A549 (cell line): ENCODE measurements around the gene SBF2. TPM values are rescaled to one million over a fixed set of nuclear protein-coding genes. Genes with fewer than 3 reads are reported as not detected.

ENCODE experiments used
- ATAC-seq, 2 experiments: fragments of 200-7000 bp in 1 of 2; fragments of >200 bp in 1 of 2; cut with Nextera tagmentation in 1 of 2; cut with Tn5 transposase in 1 of 2; 3 replicates each; pipeline versions ENCODE4 v1.8.0 to v1.9.1; 2018 to 2020; ENCODE audit warnings: mild to moderate bottlenecking in 1 of 2, moderate library complexity in 1 of 2
- CTCF ChIA-PET: fragments of 300-600 bp; sonication (Branson Sonifier 250); formaldehyde crosslinking; extraction: SDS; loops from one replicate; lab custom pipeline; 2021; ENCODE audit warnings: antibody characterized with exemption, inconsistent platforms; lab: Yijun Ruan, JAX
- POLR2A ChIA-PET: fragments of 350-600 bp; formaldehyde crosslinking; extraction: SDS; loops from one replicate; lab custom pipeline; 2021; ENCODE audit warnings: antibody characterized with exemption, inconsistent platforms; lab: Yijun Ruan, JAX
- DNase-seq, 2 experiments: peaks; one replicate each; pipeline versions ENCODE4 v3.0.0 to v3.0.0-alpha.2; 2011 to 2016; ENCODE audit warnings: low read depth in 1 of 2, low spot score in 1 of 2
- FAIRE-seq: peaks from 2 replicates; lab custom pipeline; 2011; peaks lifted over from hg19 to GRCh38; lab: Jason Lieb, UNC
- H3K27ac ChIP-seq, 2 experiments: fragments of >200 bp; sonication (Bioruptor Twin); formaldehyde crosslinking; 3 replicates each; pipeline ENCODE4 v1.5.1; 2016 to 2017
- H3K4me1 ChIP-seq: fragments of >200 bp; sonication (Bioruptor Twin); formaldehyde crosslinking; 3 replicates; pipeline ENCODE4 v1.6.1; 2016
- H3K4me2 ChIP-seq: fragments of >200 bp; sonication (Bioruptor Twin); formaldehyde crosslinking; 3 replicates; pipeline ENCODE4 v1.6.1; 2016
- H3K4me3 ChIP-seq: fragments of >200 bp; sonication (Bioruptor Twin); formaldehyde crosslinking; 3 replicates; pipeline ENCODE4 v1.5.1; 2016
- H3K9me3 ChIP-seq: fragments of >200 bp; sonication (Bioruptor Twin); formaldehyde crosslinking; 3 replicates; pipeline ENCODE4 v1.6.1; 2016
- CBX2 ChIP-seq: fragments of 200-600 bp; sonication (generic); IDR thresholded peaks from 2 replicates; pipeline ENCODE4 v1.6.1; 2016; ENCODE audit warnings: low read depth, mild to moderate bottlenecking, borderline replicate concordance
- CBX8 ChIP-seq: fragments of 200-600 bp; sonication (generic); IDR thresholded peaks from 2 replicates; pipeline ENCODE4 v1.6.1; 2016
- CEBPB ChIP-seq, 2 experiments: fragments of >200 bp in 1 of 2; sonication (Bioruptor Twin) in 1 of 2; formaldehyde crosslinking in 1 of 2; IDR thresholded peaks; 2 replicates each; pipeline ENCODE4 v1.6.1; 2012 to 2016
- CHD2 ChIP-seq: fragments of 150-350 bp; IDR thresholded peaks from 2 replicates; pipeline ENCODE4 v1.6.1; 2014; ENCODE audit warnings: low read length; ENCODE audit not compliant: partially characterized antibody
- EHF ChIP-seq: fragments of 250-450 bp; sonication (Bioruptor Pico); IDR thresholded peaks from 2 replicates; pipeline ENCODE4 v1.5.0; 2020; ENCODE audit warnings: mild to moderate bottlenecking
- ELK1 ChIP-seq: fragments of 150-350 bp; IDR thresholded peaks from 2 replicates; pipeline ENCODE4 v1.6.1; 2014; ENCODE audit warnings: low read depth, mild to moderate bottlenecking, low read length
- EP300 ChIP-seq, 2 experiments: fragments of >200 bp; sonication (Bioruptor Twin); formaldehyde crosslinking; IDR thresholded peaks; 2 replicates in 1 of 2; 3 replicates in 1 of 2; pipeline ENCODE4 v1.6.1; 2016 to 2017
- FOSB ChIP-seq: fragments of 250-450 bp; sonication (Bioruptor Pico); IDR thresholded peaks from 2 replicates; pipeline ENCODE4 v1.5.0; 2020; ENCODE audit warnings: mild to moderate bottlenecking, moderate library complexity
- FOSL2 ChIP-seq, 2 experiments: fragments of 450-650 bp in 1 of 2; fragments of >200 bp in 1 of 2; sonication (Bioruptor Twin) in 1 of 2; formaldehyde crosslinking; IDR thresholded peaks; 2 replicates each; pipeline versions ENCODE4 v1.5.0 to v1.6.1; 2016 to 2020; ENCODE audit warnings: mild to moderate bottlenecking in 1 of 2, moderate library complexity in 1 of 2
- HEYL ChIP-seq: fragments of 250-450 bp; sonication (Bioruptor Pico); IDR thresholded peaks from 2 replicates; pipeline ENCODE4 v1.8.0; 2021; ENCODE audit warnings: mild to moderate bottlenecking, moderate library complexity
- HOXA7 ChIP-seq: fragments of 250-450 bp; sonication (Bioruptor Pico); IDR thresholded peaks from 2 replicates; pipeline ENCODE4 v1.5.0; 2020; ENCODE audit warnings: mild to moderate bottlenecking, moderate library complexity
- JUN ChIP-seq, 2 experiments: fragments of >200 bp; sonication (Bioruptor Twin); formaldehyde crosslinking; IDR thresholded peaks; 2 replicates in 1 of 2; 3 replicates in 1 of 2; pipeline ENCODE4 v1.6.1; 2016 to 2017
- JUNB ChIP-seq: fragments of >200 bp; sonication (Bioruptor Twin); formaldehyde crosslinking; IDR thresholded peaks from 2 replicates; pipeline ENCODE4 v1.6.1; 2016
- KDM1A ChIP-seq: fragments of 200-600 bp; sonication (generic); IDR thresholded peaks from 2 replicates; pipeline ENCODE4 v1.6.1; 2016; ENCODE audit warnings: low read depth, mild to moderate bottlenecking
- KDM5A ChIP-seq: fragments of 200-600 bp; sonication (generic); IDR thresholded peaks from 2 replicates; pipeline ENCODE4 v1.6.1; 2016; ENCODE audit warnings: antibody characterized with exemption, mild to moderate bottlenecking
- POLR2A ChIP-seq: IDR thresholded peaks from 2 replicates; pipeline ENCODE4 v1.6.1; 2012; ENCODE audit warnings: mild to moderate bottlenecking, low read length
- RAD21 ChIP-seq, 2 experiments: fragments of >200 bp in 1 of 2; sonication (Bioruptor Twin) in 1 of 2; formaldehyde crosslinking in 1 of 2; IDR thresholded peaks in 1 of 2; conservative IDR thresholded peaks in 1 of 2; 2 replicates in 1 of 2; 3 replicates in 1 of 2; pipeline ENCODE4 v1.6.1; 2012 to 2018; ENCODE audit warnings: inconsistent platforms in 1 of 2
- RARB ChIP-seq: fragments of 250-450 bp; sonication (Bioruptor Pico); IDR thresholded peaks from 2 replicates; pipeline ENCODE4 v1.8.0; 2021; ENCODE audit warnings: mild to moderate bottlenecking, moderate library complexity
- RFX5 ChIP-seq: fragments of 450-650 bp; IDR thresholded peaks from 2 replicates; pipeline ENCODE4 v1.7.1; 2014; ENCODE audit warnings: antibody characterized with exemption, mild to moderate bottlenecking, moderate library complexity
- SMC3 ChIP-seq: fragments of >200 bp; sonication (Bioruptor Twin); formaldehyde crosslinking; IDR thresholded peaks from 3 replicates; pipeline ENCODE4 v1.6.1; 2018; ENCODE audit warnings: inconsistent platforms
- ZSCAN20 ChIP-seq: fragments of 250-450 bp; sonication (Bioruptor Pico); IDR thresholded peaks from 2 replicates; pipeline ENCODE4 v1.8.0; 2022; ENCODE audit warnings: mild to moderate bottlenecking, moderate library complexity
- WGBS: methylation state at CpG from one replicate; pipeline ENCODE4 v1.1.6; 2017; ENCODE audit errors: missing lambda C conversion rate; 5-methylcytosine and 5-hydroxymethylcytosine counted together
- polyA plus RNA-seq, 4 experiments: library from polyadenylated mRNA; depleted of rRNA in 3 of 4; stranded (reverse); fragments of >200 nt; fragmentation: RNase III in 1 of 4; extraction: RNeasy Plus Mini Kit Qiagen cat#74134 plus additional on column Dnase treatment in 1 of 4; gene quantifications; 2 replicates in 3 of 4; 3 replicates in 1 of 4; pipeline ENCODE4 v1.2.3, GENCODE V29; 2011 to 2017
- TF ChIP-seq, protein P1 (sequence below): IDR thresholded peaks from 2 replicates; pipeline ENCODE4 v1.6.1; 2012; ENCODE audit warnings: low read depth, borderline replicate concordance
- TF ChIP-seq, protein P2 (sequence below): fragments of 450-650 bp; IDR thresholded peaks from 2 replicates; pipeline ENCODE4 v1.6.1; 2014; ENCODE audit warnings: antibody characterized with exemption

Gene SBF2
- polyA plus RNA-seq, 2 of the 4 experiments (the other 2 are of a cell fraction), result 11.1 to 49.6 TPM

DNA sequence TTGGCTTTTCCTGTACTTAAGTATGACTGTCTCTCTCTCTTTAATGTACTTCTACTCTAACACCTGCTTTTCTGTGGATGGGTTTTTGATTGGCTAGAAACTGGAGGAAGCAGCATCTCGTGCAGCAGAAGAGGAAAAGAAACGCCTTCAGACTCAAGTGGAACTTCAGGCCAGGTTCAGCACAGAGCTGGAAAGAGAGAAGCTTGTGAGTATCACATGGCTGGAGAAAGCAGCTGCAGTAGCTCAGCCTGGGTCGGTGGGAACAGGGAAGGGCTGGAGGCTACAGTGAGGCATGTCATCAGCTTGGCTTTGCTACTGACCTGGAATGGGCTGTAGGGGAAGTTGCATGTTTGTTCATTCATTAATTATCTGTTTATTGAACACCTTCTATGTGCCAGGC is 555.9 kb downstream of the SBF2 start:
- no peak for FAIRE-seq
- CTCF ChIA-PET, result interaction anchor here (0.8 to 3.6 kb wide), 6 partner anchors 9 to 628 kb away, joined by 3 to 23 read pairs (median 4); partner anchors contain the start of gene ADM

DNA sequence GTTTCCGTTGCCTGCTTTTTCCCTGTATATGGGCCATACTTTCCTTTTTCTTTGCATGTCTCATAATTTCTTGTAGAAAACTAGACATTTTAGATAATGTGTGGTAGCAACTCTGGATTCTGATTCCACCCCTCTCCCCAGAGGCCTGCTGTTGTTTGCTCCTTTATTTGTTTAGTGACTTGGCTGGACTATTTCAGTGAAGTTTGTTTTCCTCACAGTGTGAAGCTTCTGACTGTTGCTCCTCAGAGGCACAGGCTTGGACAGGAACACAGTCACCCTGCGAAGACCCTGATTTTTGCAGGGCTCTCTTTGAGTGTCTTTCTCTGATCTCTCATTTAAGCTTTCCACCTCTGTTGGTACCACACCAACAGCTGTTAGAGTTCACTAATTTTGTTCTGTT is 557.7 kb downstream of the SBF2 start:
- TF ChIP-seq JUN (IDR thresholded peaks at IDR 0.05) (no peak), RAD21 (conservative IDR thresholded peaks at IDR 0.05 in 1 of 2, IDR thresholded peaks at IDR 0.05 in 1 of 2) (no peak), HEYL (CRISPR knock-in tag) (no peak), ELK1 (no peak), KDM1A (no peak), KDM5A (no peak), CHD2 (no peak), RARB (CRISPR knock-in tag) (no peak), RFX5 (no peak), CEBPB (IDR thresholded peaks at IDR 0.05) (no peak), HOXA7 (CRISPR knock-in tag) (no peak), JUNB (no peak), FOSL2 (IDR thresholded peaks at IDR 0.05) (no peak), FOSL2 (CRISPR knock-in tag; IDR thresholded peaks at IDR 0.05) (no peak), POLR2A (no peak), EHF (CRISPR knock-in tag) (no peak), SMC3 (no peak), CBX2 (no peak)
- TF ChIP-seq, protein P1, sequence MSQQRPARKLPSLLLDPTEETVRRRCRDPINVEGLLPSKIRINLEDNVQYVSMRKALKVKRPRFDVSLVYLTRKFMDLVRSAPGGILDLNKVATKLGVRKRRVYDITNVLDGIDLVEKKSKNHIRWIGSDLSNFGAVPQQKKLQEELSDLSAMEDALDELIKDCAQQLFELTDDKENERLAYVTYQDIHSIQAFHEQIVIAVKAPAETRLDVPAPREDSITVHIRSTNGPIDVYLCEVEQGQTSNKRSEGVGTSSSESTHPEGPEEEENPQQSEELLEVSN, result no peak
- TF ChIP-seq, protein P2, sequence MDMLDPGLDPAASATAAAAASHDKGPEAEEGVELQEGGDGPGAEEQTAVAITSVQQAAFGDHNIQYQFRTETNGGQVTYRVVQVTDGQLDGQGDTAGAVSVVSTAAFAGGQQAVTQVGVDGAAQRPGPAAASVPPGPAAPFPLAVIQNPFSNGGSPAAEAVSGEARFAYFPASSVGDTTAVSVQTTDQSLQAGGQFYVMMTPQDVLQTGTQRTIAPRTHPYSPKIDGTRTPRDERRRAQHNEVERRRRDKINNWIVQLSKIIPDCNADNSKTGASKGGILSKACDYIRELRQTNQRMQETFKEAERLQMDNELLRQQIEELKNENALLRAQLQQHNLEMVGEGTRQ, result no peak
- FAIRE-seq (peak; percentile 18), ATAC-seq (0 out of 6 replicates have a peak, but pooled peaks of 1 of the 2 experiments have one; percentile 23), DNase-seq (peak in 1 of 2 experiments; percentile 25)
- H3K4me1 ChIP-seq, result peaks cover 46% of the 10 kb centered on the region
- peak overlapping the region; percentile 29; the same call in 2 of the 3 replicates for H3K4me2 ChIP-seq
- ChIA-PET POLR2A (no interaction called here), CTCF (interaction anchor here (1.0 to 3.6 kb wide), 5 partner anchors 10 to 670 kb away, joined by 3 to 23 read pairs (median 4); no protein-coding TSS in a partner anchor)
- H3K9me3 ChIP-seq, result peaks cover 4% of the 10 kb centered on the region; the same call in 1 of the 3 replicates
- H3K4me3 ChIP-seq, result no peak overlapping the region
- 62% methylated on average over 2 of the region's 2 CpGs for WGBS
- H3K27ac ChIP-seq, result peak overlapping the region; percentile 4 to 34; a peak in 5 of 6 replicates

More for the DNA sequence above, 555.9 kb downstream of the SBF2 start:
- Histone ChIP-seq H3K4me2 (no peak overlapping the region), H3K27ac (peak overlapping the region; percentile 63 to 76; a peak in 4 of 6 replicates), H3K4me1 (peaks cover 51% of the 10 kb centered on the region), H3K9me3 (peaks cover 4% of the 10 kb centered on the region; the same call in 1 of the 3 replicates), H3K4me3 (no peak overlapping the region)
- TF ChIP-seq CHD2, result no peak
- no peak for TF ChIP-seq ZSCAN20 (CRISPR knock-in tag)
- no peak for TF ChIP-seq CBX8
- no peak for TF ChIP-seq FOSB (CRISPR knock-in tag)
- TF ChIP-seq EP300 (IDR thresholded peaks at IDR 0.05), result no peak
- TF ChIP-seq KDM1A, result 0 out of 2 replicates have a peak, but pooled peaks have one; percentile 31
- no peak for DNase-seq
- POLR2A ChIA-PET, result no interaction called here
- WGBS, result 43% methylated on average over 3 of the region's 3 CpGs
- ATAC-seq, result no peak
